HEK293 (cell line): ENCODE results near the gene BBIP1.
A peak's percentile ranks its signal among the peaks of the same experiment; 100 is the strongest.

ENCODE experiments used
- CTCF ChIA-PET: fragments of 350-600 bp; formaldehyde crosslinking; extraction: SDS; loops from one replicate; lab custom pipeline; 2021; ENCODE audit warnings: antibody characterized with exemption; lab: Yijun Ruan, JAX
- POLR2A ChIA-PET: fragments of 300-600 bp; formaldehyde crosslinking; extraction: SDS; loops from one replicate; lab custom pipeline; 2020; ENCODE audit warnings: antibody characterized with exemption, inconsistent platforms; lab: Yijun Ruan, JAX
- H3K27ac ChIP-seq: fragments of 200-500 bp; sonication (Bioruptor generic); 2 replicates; pipeline ENCODE4 v1.5.1; 2014; ENCODE audit warnings: low read depth, low read length, control low read depth, inconsistent platforms; ENCODE audit errors: extremely low read depth
- H3K36me3 ChIP-seq, 2 experiments: fragments of 200-500 bp in 1 of 2; sonication (Bioruptor generic) in 1 of 2; 1 replicate in 1 of 2; 2 replicates in 1 of 2; pipeline ENCODE4 v1.5.1; 2014 to 2017; ENCODE audit warnings: inconsistent platforms in 2 of 2, low read length in 2 of 2; ENCODE audit not compliant: control insufficient read depth in 2 of 2, insufficient read depth in 1 of 2
- H3K4me1 ChIP-seq: fragments of 200-500 bp; sonication (Bioruptor generic); 2 replicates; pipeline ENCODE4 v1.5.1; 2014; ENCODE audit warnings: mild to moderate bottlenecking, low read length, inconsistent platforms; ENCODE audit not compliant: control insufficient read depth, insufficient read depth
- H3K4me3 ChIP-seq: 2 replicates; pipeline ENCODE4 v1.5.1; 2011; ENCODE audit warnings: low read depth, mild to moderate bottlenecking, control low read depth, low read length, moderate library complexity
- H3K9me3 ChIP-seq: fragments of 200-500 bp; sonication (Bioruptor generic); 2 replicates; pipeline ENCODE4 v1.5.1; 2014; ENCODE audit warnings: low read depth, low read length, inconsistent platforms; ENCODE audit not compliant: control insufficient read depth, insufficient read depth
- CTCF ChIP-seq: fragments of 450-650 bp; formaldehyde crosslinking; IDR thresholded peaks from 2 replicates; pipeline ENCODE4 v1.5.1; 2016; ENCODE audit warnings: missing biosample characterization, missing genetic modification characterization
- FEZF1 ChIP-seq: fragments of 450-650 bp; formaldehyde crosslinking; IDR thresholded peaks from 2 replicates; pipeline ENCODE4 v1.5.1; 2016; ENCODE audit warnings: missing biosample characterization, missing genetic modification characterization
- MZF1 ChIP-seq: fragments of 450-650 bp; formaldehyde crosslinking; IDR thresholded peaks from 2 replicates; pipeline ENCODE4 v1.5.1; 2017; ENCODE audit warnings: missing biosample characterization, missing genetic modification characterization, borderline replicate concordance
- PATZ1 ChIP-seq: fragments of 450-650 bp; formaldehyde crosslinking; IDR thresholded peaks from 2 replicates; pipeline ENCODE4 v1.5.1; 2016; ENCODE audit warnings: missing biosample characterization, missing genetic modification characterization
- PRDM1 ChIP-seq: fragments of 450-650 bp; formaldehyde crosslinking; IDR thresholded peaks from 2 replicates; pipeline ENCODE4; 2016; ENCODE audit warnings: missing biosample characterization, missing genetic modification characterization
- PRDM10 ChIP-seq: fragments of 450-650 bp; formaldehyde crosslinking; IDR thresholded peaks from 2 replicates; pipeline ENCODE4 v1.5.1; 2016; ENCODE audit warnings: missing biosample characterization, missing genetic modification characterization
- SCRT1 ChIP-seq: fragments of 450-650 bp; formaldehyde crosslinking; IDR thresholded peaks from 2 replicates; pipeline ENCODE4 v1.5.1; 2016; ENCODE audit warnings: missing biosample characterization, missing genetic modification characterization, borderline replicate concordance
- ZBTB20 ChIP-seq: fragments of 450-650 bp; formaldehyde crosslinking; IDR thresholded peaks from 2 replicates; pipeline ENCODE4 v1.5.1; 2016; ENCODE audit warnings: missing biosample characterization, missing genetic modification characterization
- ZFP3 ChIP-seq: fragments of 450-650 bp; formaldehyde crosslinking; IDR thresholded peaks from 2 replicates; pipeline ENCODE4 v1.5.1; 2016; ENCODE audit warnings: low read depth, missing biosample characterization, missing genetic modification characterization
- ZNF155 ChIP-seq: fragments of 450-650 bp; formaldehyde crosslinking; IDR thresholded peaks from 2 replicates; pipeline ENCODE4 v1.5.1; 2016; ENCODE audit warnings: missing biosample characterization, missing genetic modification characterization
- ZNF157 ChIP-seq: fragments of 450-650 bp; formaldehyde crosslinking; IDR thresholded peaks from 2 replicates; pipeline ENCODE4 v1.5.1; 2016; ENCODE audit warnings: missing biosample characterization, missing genetic modification characterization
- ZNF221 ChIP-seq: fragments of 450-650 bp; formaldehyde crosslinking; IDR thresholded peaks from 2 replicates; pipeline ENCODE4 v1.5.1; 2017; ENCODE audit warnings: missing biosample characterization, missing genetic modification characterization, borderline replicate concordance
- ZNF223 ChIP-seq: fragments of 450-650 bp; formaldehyde crosslinking; IDR thresholded peaks from 2 replicates; pipeline ENCODE4 v1.5.1; 2016; ENCODE audit warnings: missing biosample characterization, missing genetic modification characterization
- ZNF239 ChIP-seq: fragments of 450-650 bp; formaldehyde crosslinking; IDR thresholded peaks from 2 replicates; pipeline ENCODE4 v1.5.1; 2016; ENCODE audit warnings: missing biosample characterization, missing genetic modification characterization
- ZNF266 ChIP-seq: fragments of 450-650 bp; formaldehyde crosslinking; IDR thresholded peaks from 2 replicates; pipeline ENCODE4 v1.5.1; 2016; ENCODE audit warnings: missing biosample characterization, missing genetic modification characterization, low read depth
- ZNF362 ChIP-seq: fragments of 450-650 bp; formaldehyde crosslinking; IDR thresholded peaks from 2 replicates; pipeline ENCODE4 v1.5.1; 2016; ENCODE audit warnings: missing biosample characterization, missing genetic modification characterization
- ZNF510 ChIP-seq: fragments of 450-650 bp; formaldehyde crosslinking; IDR thresholded peaks from 2 replicates; pipeline ENCODE4 v1.5.1; 2018; ENCODE audit warnings: mild to moderate bottlenecking, missing genetic modification characterization, missing biosample characterization; ENCODE audit not compliant: insufficient replicate concordance
- ZNF580 ChIP-seq: fragments of 450-650 bp; formaldehyde crosslinking; IDR thresholded peaks from 2 replicates; pipeline ENCODE4 v1.5.1; 2016; ENCODE audit warnings: missing biosample characterization, missing genetic modification characterization
- ZNF629 ChIP-seq: fragments of 450-650 bp; formaldehyde crosslinking; IDR thresholded peaks from 2 replicates; pipeline ENCODE4 v1.5.1; 2017; ENCODE audit warnings: missing biosample characterization, missing genetic modification characterization
- ZNF677 ChIP-seq: fragments of 450-650 bp; IDR thresholded peaks from 2 replicates; pipeline ENCODE4 v1.5.0; 2018; ENCODE audit warnings: missing biosample characterization, mild to moderate bottlenecking, missing genetic modification characterization, moderate library complexity
- ZNF768 ChIP-seq: fragments of 450-650 bp; formaldehyde crosslinking; IDR thresholded peaks from 2 replicates; pipeline ENCODE4 v1.5.1; 2018; ENCODE audit warnings: missing biosample characterization, mild to moderate bottlenecking, missing genetic modification characterization
- ZSCAN23 ChIP-seq: fragments of 450-650 bp; formaldehyde crosslinking; IDR thresholded peaks from 2 replicates; pipeline ENCODE4 v1.5.1; 2016; ENCODE audit warnings: missing biosample characterization, missing genetic modification characterization
- ZSCAN30 ChIP-seq: fragments of 450-650 bp; IDR thresholded peaks from 2 replicates; pipeline ENCODE4 v1.5.1; 2018; ENCODE audit warnings: missing biosample characterization, mild to moderate bottlenecking, missing genetic modification characterization, moderate library complexity

Gene BBIP1

GRCh38 chr10:110858297-110858934 lies 60.6 kb downstream of the BBIP1 start:
- POLR2A ChIA-PET = interaction anchor here (1.7 to 3.1 kb wide), 2 partner anchors 13 to 55 kb away, joined by 5 to 26 read pairs; partner anchors contain the start of gene PDCD4
- Histone ChIP-seq H3K27ac (peak overlapping the region; percentile 70; the same call in 1 of the 2 replicates), H3K4me3 (no peak overlapping the region), H3K4me1 (peaks cover 13% of the 10 kb centered on the region), H3K36me3 (no peaks in the 10 kb centered on the region), H3K9me3 (no peaks in the 10 kb centered on the region)
- CTCF ChIA-PET = interaction anchor here (0.7 to 1.2 kb wide), 6 partner anchors 13 to 54 kb away, joined by 3 to 4 read pairs (median 3); partner anchors contain the start of gene PDCD4
- TF ChIP-seq PRDM10 (tag by site-specific recombination) (peak; percentile 64), ZNF239 (no peak), PRDM1 (tag by site-specific recombination) (peak; percentile 52), ZNF677 (tag by site-specific recombination) (no peak), SCRT1 (tag by site-specific recombination) (no peak), ZNF362 (tag by site-specific recombination) (peak; percentile 80), PATZ1 (no peak), ZNF223 (tag by site-specific recombination) (no peak), ZNF768 (tag by site-specific recombination) (no peak), ZNF266 (tag by site-specific recombination) (no peak)

- H3K4me3 ChIP-seq = no peak overlapping the region
- ChIA-PET CTCF (interaction anchor here (0.7 to 1.2 kb wide), 5 partner anchors 13 to 54 kb away, joined by 3 to 4 read pairs (median 3); partner anchors contain the start of gene PDCD4), POLR2A (interaction anchor here (0.9 to 3.1 kb wide), 3 partner anchors 9 to 55 kb away, joined by 4 to 26 read pairs (median 5); partner anchors contain the start of gene PDCD4)
- peak overlapping the region; percentile 70 for H3K27ac ChIP-seq
- no peaks in the 10 kb centered on the region for H3K9me3 ChIP-seq
- H3K4me1 ChIP-seq = peaks cover 13% of the 10 kb centered on the region
- H3K36me3 ChIP-seq = no peaks in the 10 kb centered on the region
- TF ChIP-seq ZNF580 (tag by site-specific recombination) (peak; percentile 77; the same call in 1 of the 2 replicates), ZSCAN23 (no peak), ZNF510 (tag by site-specific recombination) (no peak), FEZF1 (tag by site-specific recombination) (peak; percentile 66), ZSCAN30 (tag by site-specific recombination) (peak; percentile 58; the same call in 1 of the 2 replicates), CTCF (tag by site-specific recombination) (0 out of 2 replicates have a peak, but pooled peaks have one; percentile 19), MZF1 (tag by site-specific recombination) (0 out of 2 replicates have a peak, but pooled peaks have one; percentile 53), ZNF157 (tag by site-specific recombination) (peak; percentile 28; the same call in 1 of the 2 replicates), ZNF221 (tag by site-specific recombination) (no peak), ZFP3 (no peak), ZNF629 (tag by site-specific recombination) (peak; percentile 24; the same call in 1 of the 2 replicates), ZNF155 (tag by site-specific recombination) (no peak), ZBTB20 (tag by site-specific recombination) (peak; percentile 55)
Measured at GRCh38 chr10:110857265-110858171, 61.5 kb downstream of the BBIP1 start.
